ENCODE results near the gene ACRBP.

ACRBP gene

GRCh38 chr12:6646276-6647082, 753 bp downstream of the ACRBP start:
- no peak for DNase-seq

GRCh38 chr12:6644903-6645302, 2.3 kb downstream of the ACRBP start:
- DNase-seq, result peak in 1 of 2 experiments; percentile 6

- DNase-seq, result no peak
Observed at GRCh38 chr12:6644257-6644596, 3.0 kb downstream of the ACRBP start.

GRCh38 chr12:6643569-6644256, 3.5 kb downstream of the ACRBP start:
- DNase-seq, result no peak

DNA sequence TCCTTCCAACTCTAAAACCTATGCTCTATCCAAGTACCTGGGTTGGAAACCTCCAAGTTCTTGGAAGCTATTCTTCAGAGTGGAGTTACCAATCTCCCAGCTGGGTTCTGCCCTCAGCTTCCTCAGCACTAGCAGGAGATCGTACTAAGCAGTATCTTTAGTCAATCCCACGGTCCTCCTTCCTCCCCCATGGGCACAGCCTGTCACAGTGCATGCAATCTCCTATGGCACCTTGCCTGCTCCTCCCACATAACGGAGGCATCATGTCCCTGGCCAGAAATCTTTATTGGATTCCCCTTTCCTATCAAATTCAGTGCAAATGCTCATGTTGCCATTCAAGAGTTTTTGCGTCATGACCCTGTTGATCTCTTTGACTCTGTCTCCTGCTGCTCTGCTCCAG, 6.1 kb downstream of the ACRBP start:
- no peak for DNase-seq

DNA sequence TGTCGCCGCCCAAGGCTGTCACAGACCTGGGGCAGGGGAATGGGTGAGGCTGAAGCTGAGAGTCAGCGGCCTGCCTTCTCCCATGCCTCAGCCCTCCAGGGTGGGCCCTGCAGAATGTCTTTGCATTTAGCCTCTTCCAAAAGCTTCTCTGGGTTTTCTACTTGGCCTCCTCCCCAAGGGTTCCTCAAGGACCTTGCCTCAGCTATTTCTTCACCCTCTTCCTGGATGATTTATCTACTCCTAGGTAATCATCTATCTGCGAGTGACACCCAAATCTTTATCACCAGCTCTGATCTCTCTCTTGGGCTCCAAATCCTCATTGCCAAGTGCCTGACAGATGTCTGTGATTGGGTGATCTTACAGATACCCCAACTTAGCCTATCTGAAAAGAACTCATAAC, 6.7 kb downstream of the ACRBP start:
- no peak for DNase-seq

DNA sequence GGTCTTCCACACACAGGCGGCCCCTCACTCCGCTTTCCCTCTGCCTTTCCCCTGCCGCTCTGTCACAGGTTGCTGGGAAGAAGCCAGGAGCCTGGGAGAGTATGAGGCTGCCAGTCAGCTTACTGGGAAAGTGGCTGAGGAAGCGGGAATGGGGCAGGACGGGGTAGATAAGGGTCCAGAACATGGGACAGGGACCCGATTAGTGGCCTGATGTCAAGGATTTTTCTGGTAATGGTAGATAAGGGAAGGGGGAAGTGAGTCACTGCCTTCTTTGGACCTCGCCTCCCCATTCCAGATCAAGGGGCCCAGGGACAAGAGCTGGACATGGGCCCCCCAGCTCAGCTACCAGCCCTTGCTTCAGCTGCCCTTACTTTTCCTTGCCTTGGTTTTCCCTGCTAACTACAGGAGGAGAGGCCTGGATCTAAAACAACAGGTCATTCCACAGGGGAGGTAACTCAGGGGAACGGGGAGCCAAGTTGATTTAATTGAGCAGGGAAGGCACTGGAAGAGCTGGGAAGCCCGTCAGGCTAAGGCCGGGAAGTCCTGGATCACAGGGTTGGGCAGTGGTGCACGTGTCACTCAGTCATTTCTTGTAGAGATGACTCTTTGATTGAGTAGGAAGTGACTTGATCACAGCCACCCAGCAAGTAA, 8.0 kb downstream of the ACRBP start:
- no peak for DNase-seq

- no peak for DNase-seq
Observed at GRCh38 chr12:6638305-6638704, 8.9 kb downstream of the ACRBP start.

DNA sequence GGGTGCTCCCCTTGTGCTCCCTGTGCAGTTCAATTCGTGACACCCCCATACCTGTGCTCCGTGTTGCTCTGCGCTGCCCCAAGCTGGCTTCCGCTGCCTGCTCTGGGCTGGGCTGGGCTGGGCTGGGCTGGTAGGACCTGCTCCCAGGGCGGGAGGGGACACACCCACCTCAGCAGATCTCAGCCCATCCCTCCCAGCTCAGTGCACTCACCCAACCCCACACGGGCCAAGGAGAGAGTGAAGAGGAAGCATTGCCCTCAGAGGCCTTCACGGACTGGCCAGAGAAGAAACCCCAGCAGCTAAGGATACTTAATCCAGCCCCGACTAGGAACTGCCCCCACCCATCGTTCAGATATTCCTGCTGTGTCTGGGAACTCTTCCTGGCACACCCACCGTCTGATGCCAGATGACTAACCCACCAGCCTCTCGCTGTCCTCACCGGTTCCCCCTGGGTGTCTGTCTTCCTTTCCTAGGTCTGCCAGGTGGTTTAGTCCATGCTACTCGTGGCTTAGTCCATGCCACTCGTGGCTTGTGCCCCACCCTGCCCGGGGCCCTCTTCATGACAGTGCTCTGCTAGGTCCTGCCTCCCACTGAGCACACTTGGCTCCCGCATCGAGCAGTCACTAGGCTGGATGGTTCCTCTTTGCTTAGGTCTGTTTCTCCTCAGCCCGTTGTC, 11.2 kb downstream of the ACRBP start, which contains the start of gene LPAR5:
Gene LPAR5 (minus strand): TSS at position 104 of the 676 bp plus-strand sequence. CDS start 14,711 bp downstream, outside the sequence.
- DNase-seq, result no peak

GRCh38 chr12:6635375-6635855, 11.8 kb downstream of the ACRBP start:
- DNase-seq, result no peak

DNA sequence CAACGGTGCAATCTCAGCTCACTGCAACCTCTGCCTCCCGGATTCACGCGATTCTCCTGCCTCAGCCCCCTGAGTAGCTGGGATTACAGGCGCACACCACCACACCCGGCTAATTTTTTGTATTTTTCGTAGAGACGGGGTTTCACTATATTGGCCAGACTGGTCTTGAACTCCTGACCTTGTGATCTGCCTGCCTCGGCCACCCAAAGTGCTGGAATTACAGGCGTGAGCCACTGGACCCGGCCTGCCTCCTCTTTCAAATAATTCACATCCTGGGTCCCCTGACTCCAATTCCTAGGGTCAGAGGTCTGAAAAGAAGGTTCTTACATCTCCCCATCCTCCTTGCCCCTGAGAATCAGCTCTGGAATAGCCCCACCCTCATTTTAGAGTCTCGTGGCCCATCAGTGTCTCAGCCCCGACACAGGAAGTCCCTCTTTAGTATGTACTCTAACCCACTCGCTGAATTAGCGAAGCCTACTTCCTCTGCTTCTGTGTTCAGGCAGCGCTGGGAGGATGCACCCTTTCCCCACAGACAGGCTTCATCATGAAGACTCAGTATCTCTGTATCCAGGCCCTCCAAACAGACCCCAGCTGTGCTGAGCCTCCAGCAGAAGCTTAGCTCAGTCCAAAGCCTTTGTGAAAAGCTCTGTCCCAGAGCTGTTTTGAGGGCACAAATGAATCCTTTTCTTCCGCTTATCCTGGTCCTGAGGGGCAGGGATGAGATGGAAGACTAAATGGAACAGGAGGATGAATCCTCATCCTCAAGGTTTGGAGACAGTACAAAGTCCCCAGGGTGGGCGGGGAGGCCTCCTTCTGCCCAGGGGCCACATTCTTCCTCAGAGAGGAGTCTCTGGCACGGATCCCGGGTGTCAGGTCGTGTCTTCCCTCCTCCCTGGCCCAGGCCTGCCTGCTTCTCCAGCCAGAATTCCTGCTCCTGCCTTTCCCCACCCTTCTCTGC, 14.9 kb downstream of the ACRBP start:
- DNase-seq, result peak in 1 of 2 experiments; percentile 46

DNA sequence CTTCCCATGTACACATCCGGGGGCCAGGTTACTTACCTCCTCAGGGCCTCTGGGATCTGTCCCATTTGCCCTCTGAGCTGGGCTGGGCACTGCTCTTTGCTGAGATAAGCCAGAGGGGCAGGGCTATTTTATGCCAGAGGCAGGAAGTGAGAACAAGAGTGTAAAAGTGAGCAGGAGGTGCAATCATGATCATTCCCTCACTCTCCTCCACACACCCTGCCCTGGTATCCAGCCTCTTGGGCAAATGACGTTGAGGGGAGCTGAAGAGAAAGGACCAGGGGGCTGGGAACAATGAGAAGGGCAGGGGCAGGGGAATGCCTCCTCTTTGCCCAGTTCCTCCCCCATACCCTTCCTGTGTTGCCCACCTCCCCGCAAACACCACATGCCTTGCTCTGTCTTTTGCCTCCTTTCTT, 15.7 kb downstream of the ACRBP start:
- no peak for DNase-seq

- DNase-seq, result peak; percentile 78 to 88
Observed at GRCh38 chr12:6630736-6631135, 16.5 kb downstream of the ACRBP start.

DNA sequence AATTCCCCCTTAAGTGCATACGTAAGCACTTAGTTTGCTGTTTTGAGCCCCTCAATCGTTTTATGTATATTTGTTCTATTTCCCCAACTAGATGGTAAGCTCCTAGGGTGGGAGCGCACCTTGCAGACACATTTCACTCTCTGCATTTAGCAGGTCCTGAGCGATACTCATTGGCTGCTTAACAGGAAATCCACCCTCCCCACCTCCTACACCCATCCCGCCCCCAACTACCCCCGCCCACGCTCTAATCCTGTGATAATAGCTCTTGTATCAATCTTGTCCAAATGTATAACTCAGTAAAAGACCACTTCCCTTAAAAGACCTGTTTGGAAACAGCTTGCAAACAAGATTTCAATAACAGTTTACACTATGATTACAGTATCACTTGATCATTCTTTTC, 19.6 kb downstream of the ACRBP start:
- DNase-seq, result peak; percentile 39 to 61

- no peak for DNase-seq
Observed at GRCh38 chr12:6626654-6627283, 20.5 kb downstream of the ACRBP start.

DNA sequence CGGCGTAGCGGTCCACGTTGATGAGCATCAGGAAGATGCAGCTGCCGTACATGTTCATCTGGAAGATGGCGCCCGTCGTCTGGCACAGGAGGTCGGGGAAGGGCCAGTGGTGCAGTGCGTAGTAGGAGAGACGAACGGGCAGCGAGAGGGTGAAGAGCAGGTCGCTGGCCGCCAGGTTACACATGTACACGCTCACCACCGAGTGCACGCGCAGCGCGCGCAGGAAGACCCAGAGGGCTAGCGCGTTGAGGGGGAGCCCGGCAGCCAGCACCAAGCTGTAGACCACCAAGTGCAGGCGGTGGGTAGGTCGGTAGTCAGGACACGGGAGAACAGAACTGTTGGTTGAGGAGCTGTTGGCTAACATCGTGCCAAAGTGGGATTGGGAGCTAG, 26.4 kb downstream of the ACRBP start:
- DNase-seq, result no peak

DNA sequence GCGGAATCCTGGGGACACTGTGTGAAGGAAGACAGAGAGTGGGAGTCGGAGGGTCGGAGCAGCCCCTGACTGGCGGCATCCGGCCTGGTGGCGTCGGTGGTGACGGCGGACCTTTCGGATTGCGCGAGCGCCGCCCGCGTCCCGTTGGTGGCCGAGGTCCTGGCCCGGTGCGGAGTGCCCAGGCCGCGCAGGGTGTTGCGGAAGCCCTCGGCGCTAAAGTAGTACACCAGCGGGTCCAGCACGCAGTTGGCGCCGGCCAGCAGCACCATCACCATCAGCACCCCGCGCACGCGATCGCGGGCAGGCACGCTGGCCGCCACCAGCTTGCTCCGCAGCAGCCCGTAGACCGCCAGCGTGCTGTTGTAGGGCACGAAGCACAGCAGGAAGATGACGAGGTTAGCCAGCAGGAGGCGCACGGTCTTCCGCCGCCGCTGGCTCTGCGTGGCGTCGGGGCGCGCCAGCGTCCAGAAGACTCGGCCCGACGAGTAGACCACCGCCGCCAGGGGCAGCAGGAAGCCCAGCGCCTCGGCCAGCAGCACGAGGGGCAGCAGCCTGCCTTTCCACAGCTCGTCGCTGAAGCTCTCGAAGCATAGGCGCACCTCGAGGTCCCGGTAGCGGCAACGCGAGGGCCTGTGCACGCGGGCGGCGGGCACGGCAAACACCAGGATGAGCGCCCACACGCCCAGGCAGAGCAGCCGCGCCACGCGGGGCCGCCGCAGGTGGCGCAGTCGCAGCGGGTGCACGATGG, 26.9 kb downstream of the ACRBP start:
- DNase-seq, result no peak

GRCh38 chr12:6618483-6619225, 28.6 kb downstream of the ACRBP start:
- DNase-seq, result no peak

GRCh38 chr12:6615802-6616201, 31.4 kb downstream of the ACRBP start:
- DNase-seq, result no peak

All from NCI-H524 (cell line).